Suprapubic skin (tissue), 4 donors: Measurements from ENCODE around the gene NOC4L. TPM values are rescaled to one million over a fixed set of nuclear protein-coding genes. Genes with fewer than 3 reads are reported as not detected.
A peak's percentile ranks its signal among the peaks of the same experiment; 100 is the strongest.

Experiments
- DNase-seq, 2 donors: peaks; one replicate each; pipeline ENCODE4 v3.0.0-alpha.2; 2019; ENCODE audit warnings: low spot score in 2 of 2
- H3K27ac ChIP-seq: fragments of 200-600 bp; sonication (generic); one replicate; pipeline ENCODE4 v1.5.1; 2019
- H3K27me3 ChIP-seq: fragments of 200-600 bp; sonication (generic); one replicate; pipeline ENCODE4 v1.5.1; 2019
- H3K36me3 ChIP-seq: fragments of 200-600 bp; sonication (generic); one replicate; pipeline ENCODE4 v1.5.1; 2019
- H3K4me1 ChIP-seq: fragments of 200-600 bp; sonication (generic); one replicate; pipeline ENCODE4 v1.5.1; 2019
- H3K4me3 ChIP-seq: fragments of 200-600 bp; sonication (generic); one replicate; pipeline ENCODE4 v1.5.1; 2019; ENCODE audit warnings: mild to moderate bottlenecking
- H3K9me3 ChIP-seq: fragments of 200-600 bp; sonication (generic); one replicate; pipeline ENCODE4 v1.5.1; 2019
- CTCF ChIP-seq, 2 donors: fragments of 200-600 bp in 1 of 2; fragments of 450-650 bp in 1 of 2; sonication (generic) in 1 of 2; IDR thresholded peaks; one replicate each; pipeline ENCODE4 v1.5.1; 2016 to 2019; ENCODE audit warnings: antibody characterized with exemption in 2 of 2, mild to moderate bottlenecking in 1 of 2, moderate library complexity in 1 of 2
- EP300 ChIP-seq: sonication (generic); formaldehyde crosslinking; IDR thresholded peaks from one replicate; pipeline ENCODE4 v1.6.1; 2017; ENCODE audit warnings: antibody characterized with exemption
- POLR2A ChIP-seq, 2 donors: fragments of 450-650 bp; IDR thresholded peaks; one replicate each; pipeline ENCODE4 v1.6.1; 2017; ENCODE audit warnings: antibody characterized with exemption in 2 of 2, mild to moderate bottlenecking in 2 of 2, moderate library complexity in 2 of 2
- POLR2AphosphoS5 ChIP-seq, 3 donors: sonication (generic); formaldehyde crosslinking; IDR thresholded peaks; one replicate each; pipeline ENCODE4 v1.6.1; 2017; ENCODE audit warnings: antibody characterized with exemption in 3 of 3
- WGBS: methylation state at CpG from one replicate; pipeline ENCODE4 v1.1.5; 2018; 5-methylcytosine and 5-hydroxymethylcytosine counted together
- total RNA-seq, 4 donors: library from RNA; depleted of rRNA; stranded (reverse); fragments of >200 nt; gene quantifications; one replicate each; pipeline ENCODE4 v1.1.0, GENCODE V29; 2016

NOC4L gene
- total RNA-seq, 4 donors from 2014 or later = 13.9 to 20.4 (median 16.0) TPM

GRCh38 chr12:132145334-132145733, 1.1 kb downstream of the NOC4L start:
- H3K9me3 ChIP-seq = no peaks in the 10 kb centered on the region
- H3K4me3 ChIP-seq = peak overlapping the region; percentile 99
- peaks cover 43% of the 10 kb centered on the region for H3K36me3 ChIP-seq
- DNase-seq = peak in 1 of 2 donors; percentile 67
- H3K27me3 ChIP-seq = no peaks in the 10 kb centered on the region
- WGBS = 80% methylated on average over 7 of the region's 7 CpGs
- TF ChIP-seq CTCF (IDR thresholded peaks at IDR 0.05) (no peak), POLR2A (IDR thresholded peaks at IDR 0.05) (no peak), EP300 (no peak), POLR2AphosphoS5 (IDR thresholded peaks at IDR 0.05) (no peak)
- no peak overlapping the region for H3K27ac ChIP-seq
- peaks cover 33% of the 10 kb centered on the region for H3K4me1 ChIP-seq

DNA sequence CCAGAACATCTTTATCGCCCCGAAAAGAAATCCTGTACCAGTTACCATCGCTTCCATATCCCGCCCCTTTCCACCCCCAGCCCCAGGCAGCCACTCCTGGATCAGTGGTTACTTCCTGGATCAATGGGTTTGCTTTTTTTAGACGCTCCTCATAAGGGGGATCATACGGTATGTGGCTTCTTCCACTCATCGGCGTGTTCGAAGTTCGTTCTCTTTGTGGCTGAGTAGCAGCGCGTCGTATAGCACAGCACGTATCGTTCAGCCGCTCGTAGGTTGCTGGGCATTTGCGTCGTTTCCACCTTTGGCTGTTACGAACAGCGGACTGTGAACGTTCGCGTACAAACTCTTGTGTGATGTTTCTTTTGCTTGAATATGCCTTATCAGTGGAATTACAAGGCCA, 1.8 kb downstream of the NOC4L start:
- Histone ChIP-seq H3K4me3 (no peak overlapping the region), H3K4me1 (peaks cover 33% of the 10 kb centered on the region), H3K36me3 (peaks cover 42% of the 10 kb centered on the region), H3K27ac (no peak overlapping the region), H3K9me3 (no peaks in the 10 kb centered on the region), H3K27me3 (no peaks in the 10 kb centered on the region)
- no peak for TF ChIP-seq POLR2A (IDR thresholded peaks at IDR 0.05)
- no peak for TF ChIP-seq CTCF (IDR thresholded peaks at IDR 0.05)
- TF ChIP-seq EP300 = no peak
- no peak for TF ChIP-seq POLR2AphosphoS5 (IDR thresholded peaks at IDR 0.05)
- WGBS = 95% methylated on average over 24 of the region's 24 CpGs
- DNase-seq = peak in 1 of 2 donors; percentile 45

DNA sequence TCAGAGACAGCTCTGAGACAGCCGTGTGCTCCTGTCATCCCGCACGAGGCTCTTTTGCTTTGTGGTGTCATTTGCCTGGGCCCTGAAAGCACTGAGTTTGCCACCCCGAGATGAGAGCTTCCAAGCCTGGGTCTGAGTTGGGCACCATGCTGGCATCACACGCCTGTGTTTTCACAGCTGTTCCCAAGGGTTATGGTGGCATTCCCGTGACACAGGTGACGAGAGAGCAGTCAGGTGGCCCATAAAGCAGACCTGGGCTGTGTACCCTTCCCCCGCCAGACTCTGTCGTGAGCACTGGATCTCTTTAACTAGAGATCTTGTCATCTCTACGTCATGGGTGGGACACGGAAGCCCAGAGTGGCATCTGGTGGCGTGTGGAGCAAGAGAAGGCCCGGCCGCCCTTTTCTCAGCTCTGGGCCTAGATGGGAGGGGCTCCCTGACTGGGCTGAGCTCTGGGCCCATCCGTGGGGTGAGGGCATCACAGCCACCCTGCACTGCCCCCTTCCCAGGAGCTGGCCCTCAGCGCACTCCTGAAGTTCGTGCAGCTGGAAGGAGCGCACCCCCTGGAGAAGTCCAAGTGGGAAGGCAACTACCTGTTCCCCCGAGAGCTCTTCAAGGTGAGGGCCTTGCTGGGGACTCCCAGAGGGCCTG, 2.6 kb downstream of the NOC4L start:
- no peak overlapping the region for H3K27ac ChIP-seq
- H3K4me3 ChIP-seq = no peak overlapping the region
- peaks cover 42% of the 10 kb centered on the region for H3K36me3 ChIP-seq
- no peak for TF ChIP-seq CTCF (IDR thresholded peaks at IDR 0.05)
- no peak for TF ChIP-seq POLR2AphosphoS5 (IDR thresholded peaks at IDR 0.05)
- WGBS = 99% methylated on average over 6 of the region's 19 CpGs
- DNase-seq = peak in 1 of 2 donors; percentile 75
- H3K9me3 ChIP-seq = no peaks in the 10 kb centered on the region
- H3K4me1 ChIP-seq = peaks cover 32% of the 10 kb centered on the region
- H3K27me3 ChIP-seq = no peaks in the 10 kb centered on the region

DNA sequence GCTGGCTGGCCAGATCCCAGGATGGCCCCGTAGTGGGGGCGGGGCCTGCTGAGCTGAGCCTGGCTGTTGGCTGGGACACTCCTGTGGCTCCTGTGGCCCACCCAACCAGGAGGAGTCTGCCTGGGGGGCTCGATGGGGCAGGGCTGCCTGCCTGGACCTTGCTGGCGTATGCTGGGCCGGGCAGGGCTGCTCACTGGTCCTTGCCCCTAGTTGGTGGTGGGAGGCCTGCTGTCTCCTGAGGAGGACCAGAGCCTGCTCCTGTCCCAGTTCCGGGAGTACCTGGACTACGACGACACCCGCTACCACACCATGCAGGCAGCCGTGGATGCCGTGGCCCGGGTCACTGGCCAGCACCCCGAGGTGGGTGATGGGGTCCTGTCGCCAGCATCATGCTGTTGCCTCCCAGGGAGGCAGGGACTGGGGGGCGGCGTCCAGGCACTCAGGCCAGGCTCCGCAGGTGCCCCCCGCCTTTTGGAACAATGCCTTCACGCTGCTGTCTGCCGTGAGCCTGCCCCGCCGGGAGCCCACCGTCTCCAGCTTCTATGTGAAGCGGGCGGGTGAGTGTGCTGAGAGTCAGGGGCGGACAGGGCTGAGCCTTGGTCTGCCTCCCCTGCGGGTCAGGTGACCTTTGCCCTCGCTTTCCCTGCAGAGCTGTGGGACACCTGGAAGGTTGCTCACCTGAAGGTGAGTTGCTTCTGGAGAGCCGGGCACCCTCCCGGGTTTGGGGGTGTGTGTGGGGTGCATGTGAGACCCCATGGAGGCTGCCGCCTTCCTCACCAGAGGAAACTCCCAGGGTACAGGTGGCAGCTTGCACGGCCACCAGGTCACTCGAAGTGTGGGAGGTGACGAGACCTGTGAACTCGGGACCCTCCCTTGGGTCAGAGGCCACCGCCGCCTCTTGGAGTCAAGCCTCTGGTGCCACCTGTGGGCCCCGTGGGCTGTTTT, 3.4 kb downstream of the NOC4L start:
- DNase-seq = peak; percentile 57 to 77
- H3K4me3 ChIP-seq = no peak overlapping the region
- H3K36me3 ChIP-seq = peaks cover 43% of the 10 kb centered on the region
- no peak overlapping the region for H3K27ac ChIP-seq
- 100% methylated on average over 7 of the region's 38 CpGs for WGBS
- no peaks in the 10 kb centered on the region for H3K27me3 ChIP-seq
- peaks cover 24% of the 10 kb centered on the region for H3K4me1 ChIP-seq
- TF ChIP-seq POLR2A (IDR thresholded peaks at IDR 0.05) (no peak), CTCF (IDR thresholded peaks at IDR 0.05) (no peak), POLR2AphosphoS5 (IDR thresholded peaks at IDR 0.05) (no peak), EP300 (no peak)
- no peaks in the 10 kb centered on the region for H3K9me3 ChIP-seq
